ENCODE results near the gene CP.

DNA sequence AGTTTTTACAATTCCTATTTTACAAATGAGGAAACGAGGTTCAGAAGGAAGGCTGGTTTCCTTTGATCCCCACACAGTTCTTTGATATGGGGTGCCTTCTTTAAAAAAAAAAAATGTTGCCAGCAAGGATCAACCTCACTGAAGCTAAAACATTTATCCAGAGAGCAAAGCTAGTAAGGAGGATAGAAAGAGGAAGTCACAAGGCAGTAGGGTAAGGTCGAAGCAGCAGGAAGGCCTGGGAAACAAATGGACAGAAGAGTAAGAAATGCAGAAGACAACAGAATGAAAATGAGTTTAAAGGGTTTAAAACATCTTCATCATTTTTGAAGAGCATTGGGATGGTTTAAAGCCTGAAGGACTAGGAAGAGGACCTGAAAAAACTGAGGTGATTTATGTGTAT lies 30.6 kb upstream of the CP start:
- no peak for TF ChIP-seq ZNF274 (IDR thresholded peaks at IDR 0.05; ENCODE audit: low read depth, low read length)
- TF ChIP-seq, protein P1, sequence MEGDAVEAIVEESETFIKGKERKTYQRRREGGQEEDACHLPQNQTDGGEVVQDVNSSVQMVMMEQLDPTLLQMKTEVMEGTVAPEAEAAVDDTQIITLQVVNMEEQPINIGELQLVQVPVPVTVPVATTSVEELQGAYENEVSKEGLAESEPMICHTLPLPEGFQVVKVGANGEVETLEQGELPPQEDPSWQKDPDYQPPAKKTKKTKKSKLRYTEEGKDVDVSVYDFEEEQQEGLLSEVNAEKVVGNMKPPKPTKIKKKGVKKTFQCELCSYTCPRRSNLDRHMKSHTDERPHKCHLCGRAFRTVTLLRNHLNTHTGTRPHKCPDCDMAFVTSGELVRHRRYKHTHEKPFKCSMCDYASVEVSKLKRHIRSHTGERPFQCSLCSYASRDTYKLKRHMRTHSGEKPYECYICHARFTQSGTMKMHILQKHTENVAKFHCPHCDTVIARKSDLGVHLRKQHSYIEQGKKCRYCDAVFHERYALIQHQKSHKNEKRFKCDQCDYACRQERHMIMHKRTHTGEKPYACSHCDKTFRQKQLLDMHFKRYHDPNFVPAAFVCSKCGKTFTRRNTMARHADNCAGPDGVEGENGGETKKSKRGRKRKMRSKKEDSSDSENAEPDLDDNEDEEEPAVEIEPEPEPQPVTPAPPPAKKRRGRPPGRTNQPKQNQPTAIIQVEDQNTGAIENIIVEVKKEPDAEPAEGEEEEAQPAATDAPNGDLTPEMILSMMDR (IDR thresholded peaks at IDR 0.05 in 2 of 3, conservative IDR thresholded peaks at IDR 0.05 in 1 of 3; ENCODE audit: borderline replicate concordance in 1 of 3, insufficient read depth in 1 of 3, low read depth in 2 of 3, low read length in 2 of 3) = no peak
- no peak for TF ChIP-seq JUND (IDR thresholded peaks at IDR 0.05)
- no peak for TF ChIP-seq POLR2AphosphoS5 (IDR thresholded peaks at IDR 0.05; ENCODE audit: low read depth, low read length)
- TF ChIP-seq EZH2 (IDR thresholded peaks at IDR 0.05) = no peak
- no peak for TF ChIP-seq RAD21 (IDR thresholded peaks at IDR 0.05; ENCODE audit: low read depth)
- TF ChIP-seq, protein P2, sequence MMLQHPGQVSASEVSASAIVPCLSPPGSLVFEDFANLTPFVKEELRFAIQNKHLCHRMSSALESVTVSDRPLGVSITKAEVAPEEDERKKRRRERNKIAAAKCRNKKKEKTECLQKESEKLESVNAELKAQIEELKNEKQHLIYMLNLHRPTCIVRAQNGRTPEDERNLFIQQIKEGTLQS (IDR thresholded peaks at IDR 0.05) = no peak
- TF ChIP-seq FOSL1 (IDR thresholded peaks at IDR 0.05; ENCODE audit: low read depth) = no peak
- no peak for TF ChIP-seq EZH2phosphoT487 (IDR thresholded peaks at IDR 0.05; ENCODE audit: borderline replicate concordance)
